ENCODE measurements around the gene HMGA1.

HMGA1 gene

GRCh38 chr6:34236443-34237315 lies at the start of gene HMGA1:
HMGA1 (plus strand) TSS chr6:34236873; CDS start chr6:34240781, 3,908 bp downstream.
- Histone ChIP-seq H3K4me3 (ENCODE audit: low read depth, low read length) (peak within 1 kb of the TSS; percentile 87), H3K36me3 (ENCODE audit: control insufficient read depth, insufficient read depth, low read length) (peaks cover 36% of the 10 kb centered on the region), H3K9me3 (ENCODE audit: control insufficient read depth, insufficient read depth, low read length) (no peaks in the 10 kb centered on the region), H3K9ac (ENCODE audit: low read depth, low read length) (peak within 1 kb of the TSS; percentile 99), H3K27me3 (ENCODE audit: control insufficient read depth, insufficient read depth, low read length) (no peaks in the 10 kb centered on the region), H3K27ac (ENCODE audit: low read depth, low read length) (peak within 1 kb of the TSS; percentile 100), H3K4me1 (ENCODE audit: control insufficient read depth, insufficient read depth, low read length) (peaks cover 35% of the 10 kb centered on the region)

DNA sequence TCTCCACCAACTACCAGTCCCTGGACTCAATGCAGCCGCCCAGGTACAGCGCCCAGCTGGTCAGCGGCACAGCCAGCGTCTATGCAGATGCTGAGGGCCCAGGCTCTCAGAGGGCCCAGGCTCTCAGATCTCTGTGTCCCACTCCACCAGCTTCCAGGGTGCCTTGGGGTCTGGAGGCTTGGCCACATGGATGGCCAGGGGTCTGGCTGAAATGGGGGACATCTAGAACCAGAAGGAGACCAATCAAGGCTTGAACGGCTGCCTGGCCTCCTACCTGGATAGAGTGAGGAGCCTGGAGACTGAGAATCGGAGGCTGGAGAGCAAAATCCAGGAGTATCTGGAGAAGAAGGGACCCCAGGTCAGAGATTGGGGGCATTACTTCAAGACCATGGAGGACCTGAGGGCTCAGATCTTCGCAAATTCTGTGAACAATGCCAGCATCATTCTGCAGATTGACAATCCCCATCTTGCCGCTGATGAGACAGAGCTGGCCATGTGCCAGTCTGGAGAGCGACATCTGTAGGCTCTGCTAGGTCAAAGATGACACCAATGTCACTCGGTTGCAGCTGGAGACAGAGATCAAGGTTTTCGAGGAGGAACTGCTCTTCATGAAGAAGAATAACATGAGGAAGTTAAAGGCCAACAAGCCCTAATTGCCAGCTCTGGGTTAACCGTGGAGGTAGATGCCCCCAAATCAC lies 46.7 kb upstream of the HMGA1 start:
- Histone ChIP-seq H3K9me3 (ENCODE audit: control insufficient read depth, insufficient read depth, low read length) (no peaks in the 10 kb centered on the region), H3K4me1 (ENCODE audit: control insufficient read depth, insufficient read depth, low read length) (no peaks in the 10 kb centered on the region), H3K9ac (ENCODE audit: low read depth, low read length) (no peak overlapping the region), H3K4me3 (ENCODE audit: low read depth, low read length) (no peak overlapping the region), H3K27ac (ENCODE audit: low read depth, low read length) (no peak overlapping the region), H3K27me3 (ENCODE audit: control insufficient read depth, insufficient read depth, low read length) (no peaks in the 10 kb centered on the region), H3K36me3 (ENCODE audit: control insufficient read depth, insufficient read depth, low read length) (no peaks in the 10 kb centered on the region)

DNA sequence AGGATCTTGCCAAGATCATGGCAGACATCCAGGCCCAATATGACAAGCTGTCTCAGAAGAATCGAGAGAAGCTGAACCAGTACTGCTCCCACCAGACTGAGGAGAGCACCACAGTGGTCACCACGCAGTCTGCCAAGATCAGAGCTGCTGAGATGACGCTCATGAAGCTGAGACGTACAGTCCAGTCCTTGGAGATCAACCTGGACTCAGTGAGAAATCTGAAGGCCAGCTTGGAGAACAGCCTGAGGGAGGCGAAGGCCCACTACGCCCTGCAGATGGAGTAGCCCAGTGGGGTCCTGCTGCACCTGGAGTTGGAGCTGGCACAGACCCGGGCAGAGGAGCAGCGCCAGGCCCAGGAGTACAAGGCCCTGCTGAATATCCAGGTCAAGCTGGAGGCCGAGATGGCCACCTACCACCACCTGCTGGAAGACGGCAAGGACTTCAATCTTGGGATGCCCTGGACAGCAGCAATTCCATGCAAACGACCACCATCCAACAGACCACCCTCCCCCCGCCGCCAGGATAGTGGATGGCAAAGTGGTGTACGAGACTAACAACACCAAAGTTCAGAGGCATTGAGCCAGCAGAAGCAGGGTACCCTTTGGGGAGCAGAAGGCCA lies 46.1 kb upstream of the HMGA1 start:
- Histone ChIP-seq H3K27me3 (ENCODE audit: control insufficient read depth, insufficient read depth, low read length) (peaks cover 6% of the 10 kb centered on the region), H3K9me3 (ENCODE audit: control insufficient read depth, insufficient read depth, low read length) (no peaks in the 10 kb centered on the region), H3K4me1 (ENCODE audit: control insufficient read depth, insufficient read depth, low read length) (no peaks in the 10 kb centered on the region), H3K36me3 (ENCODE audit: control insufficient read depth, insufficient read depth, low read length) (no peaks in the 10 kb centered on the region), H3K9ac (ENCODE audit: low read depth, low read length) (no peak overlapping the region), H3K4me3 (ENCODE audit: low read depth, low read length) (no peak overlapping the region), H3K27ac (ENCODE audit: low read depth, low read length) (no peak overlapping the region)

DNA sequence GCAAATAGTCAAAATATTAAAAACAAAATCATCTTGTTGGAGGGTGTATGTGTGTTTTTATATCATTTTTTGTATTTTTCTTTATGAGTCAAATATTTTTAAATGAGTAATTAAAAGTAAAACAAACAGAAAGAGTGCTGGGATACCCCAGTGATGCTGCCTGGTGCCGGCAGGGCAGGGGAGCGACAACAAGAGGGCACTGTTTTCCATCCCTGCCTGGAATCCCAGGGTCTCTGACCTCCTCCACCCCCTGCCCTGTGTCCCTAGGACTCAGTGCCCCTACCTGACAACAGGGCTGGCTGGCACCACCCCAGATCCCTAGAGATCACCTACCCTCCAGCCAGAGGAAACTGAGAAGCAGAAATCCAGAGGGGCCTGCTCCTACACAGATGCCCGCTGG lies 41.9 kb upstream of the HMGA1 start:
- no peak overlapping the region for H3K9ac ChIP-seq (ENCODE audit: low read depth, low read length)
- H3K36me3 ChIP-seq (ENCODE audit: control insufficient read depth, insufficient read depth, low read length), result no peaks in the 10 kb centered on the region
- H3K27ac ChIP-seq (ENCODE audit: low read depth, low read length), result no peak overlapping the region
- H3K4me3 ChIP-seq (ENCODE audit: low read depth, low read length), result no peak overlapping the region
- peaks cover 3% of the 10 kb centered on the region for H3K4me1 ChIP-seq (ENCODE audit: control insufficient read depth, insufficient read depth, low read length)
- H3K27me3 ChIP-seq (ENCODE audit: control insufficient read depth, insufficient read depth, low read length), result peaks cover 9% of the 10 kb centered on the region
- no peaks in the 10 kb centered on the region for H3K9me3 ChIP-seq (ENCODE audit: control insufficient read depth, insufficient read depth, low read length)

- Histone ChIP-seq H3K27me3 (ENCODE audit: control insufficient read depth, insufficient read depth, low read length) (peaks cover 9% of the 10 kb centered on the region), H3K9ac (ENCODE audit: low read depth, low read length) (no peak overlapping the region), H3K9me3 (ENCODE audit: control insufficient read depth, insufficient read depth, low read length) (no peaks in the 10 kb centered on the region), H3K4me1 (ENCODE audit: control insufficient read depth, insufficient read depth, low read length) (peaks cover 3% of the 10 kb centered on the region), H3K27ac (ENCODE audit: low read depth, low read length) (no peak overlapping the region), H3K36me3 (ENCODE audit: control insufficient read depth, insufficient read depth, low read length) (no peaks in the 10 kb centered on the region), H3K4me3 (ENCODE audit: low read depth, low read length) (no peak overlapping the region)
Measured at GRCh38 chr6:34195726-34196115, 41.0 kb upstream of the HMGA1 start.

DNA sequence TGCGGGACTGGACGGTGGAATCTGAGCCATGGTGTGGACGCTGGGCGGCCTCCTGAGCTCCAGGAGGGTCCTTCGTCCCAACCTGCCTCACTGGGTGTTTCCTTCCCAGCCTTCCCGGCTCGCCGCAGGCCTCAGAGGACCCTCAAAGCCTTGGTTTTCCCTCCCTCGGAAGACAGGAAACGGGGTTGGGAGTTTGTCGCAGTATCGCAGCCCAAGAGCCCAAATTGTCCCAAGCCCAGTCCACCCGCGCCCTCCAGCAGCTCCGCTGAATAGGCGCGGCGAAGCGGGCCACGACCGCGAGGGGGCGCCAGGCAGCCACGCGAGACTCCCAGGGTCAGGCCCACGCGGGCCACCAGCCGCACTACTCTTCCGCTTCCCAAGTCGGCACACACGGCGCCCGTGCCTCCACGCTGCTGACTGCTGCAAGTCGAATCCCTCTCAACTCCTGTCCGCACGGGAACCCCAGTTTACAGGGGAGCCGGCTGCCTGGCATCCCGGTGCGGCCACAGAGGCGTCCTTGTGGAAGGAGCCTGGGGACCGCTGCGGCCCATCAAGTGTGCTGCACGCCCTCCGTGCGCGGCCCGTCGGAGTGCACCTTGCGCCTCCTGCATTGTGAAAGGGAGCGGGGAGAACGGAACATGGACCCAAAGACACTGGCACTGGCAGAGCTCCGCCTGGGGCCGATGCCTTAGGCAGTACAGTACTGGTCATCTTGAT lies 40.4 kb upstream of the HMGA1 start:
- Histone ChIP-seq H3K4me1 (ENCODE audit: control insufficient read depth, insufficient read depth, low read length) (peaks cover 3% of the 10 kb centered on the region), H3K36me3 (ENCODE audit: control insufficient read depth, insufficient read depth, low read length) (no peaks in the 10 kb centered on the region), H3K27me3 (ENCODE audit: control insufficient read depth, insufficient read depth, low read length) (peaks cover 9% of the 10 kb centered on the region), H3K9me3 (ENCODE audit: control insufficient read depth, insufficient read depth, low read length) (no peaks in the 10 kb centered on the region), H3K4me3 (ENCODE audit: low read depth, low read length) (no peak overlapping the region; the same call in 1 of the 2 replicates), H3K27ac (ENCODE audit: low read depth, low read length) (no peak overlapping the region), H3K9ac (ENCODE audit: low read depth, low read length) (no peak overlapping the region)

DNA sequence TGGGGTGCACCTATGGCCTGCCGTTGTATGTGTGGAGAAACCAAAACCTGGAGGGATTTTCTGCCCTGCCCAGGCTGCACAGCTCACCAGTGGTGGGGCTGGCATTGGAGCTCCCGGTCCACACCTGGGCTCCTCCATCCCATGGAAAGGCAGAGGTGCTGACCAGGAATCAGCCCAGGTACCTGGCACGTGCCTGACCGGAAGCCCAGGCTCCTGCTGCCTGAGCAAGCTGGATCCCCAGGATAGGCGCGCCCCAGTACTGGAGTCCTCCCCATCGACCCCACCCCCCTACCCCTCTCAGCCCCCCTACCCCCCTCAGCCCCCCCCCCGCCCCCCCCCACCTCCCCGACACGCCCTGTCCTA lies 39.9 kb upstream of the HMGA1 start:
- Histone ChIP-seq H3K9me3 (ENCODE audit: control insufficient read depth, insufficient read depth, low read length) (no peaks in the 10 kb centered on the region), H3K27ac (ENCODE audit: low read depth, low read length) (no peak overlapping the region), H3K4me3 (ENCODE audit: low read depth, low read length) (no peak overlapping the region), H3K4me1 (ENCODE audit: control insufficient read depth, insufficient read depth, low read length) (peaks cover 3% of the 10 kb centered on the region), H3K27me3 (ENCODE audit: control insufficient read depth, insufficient read depth, low read length) (peaks cover 9% of the 10 kb centered on the region), H3K9ac (ENCODE audit: low read depth, low read length) (no peak overlapping the region), H3K36me3 (ENCODE audit: control insufficient read depth, insufficient read depth, low read length) (no peaks in the 10 kb centered on the region)

DNA sequence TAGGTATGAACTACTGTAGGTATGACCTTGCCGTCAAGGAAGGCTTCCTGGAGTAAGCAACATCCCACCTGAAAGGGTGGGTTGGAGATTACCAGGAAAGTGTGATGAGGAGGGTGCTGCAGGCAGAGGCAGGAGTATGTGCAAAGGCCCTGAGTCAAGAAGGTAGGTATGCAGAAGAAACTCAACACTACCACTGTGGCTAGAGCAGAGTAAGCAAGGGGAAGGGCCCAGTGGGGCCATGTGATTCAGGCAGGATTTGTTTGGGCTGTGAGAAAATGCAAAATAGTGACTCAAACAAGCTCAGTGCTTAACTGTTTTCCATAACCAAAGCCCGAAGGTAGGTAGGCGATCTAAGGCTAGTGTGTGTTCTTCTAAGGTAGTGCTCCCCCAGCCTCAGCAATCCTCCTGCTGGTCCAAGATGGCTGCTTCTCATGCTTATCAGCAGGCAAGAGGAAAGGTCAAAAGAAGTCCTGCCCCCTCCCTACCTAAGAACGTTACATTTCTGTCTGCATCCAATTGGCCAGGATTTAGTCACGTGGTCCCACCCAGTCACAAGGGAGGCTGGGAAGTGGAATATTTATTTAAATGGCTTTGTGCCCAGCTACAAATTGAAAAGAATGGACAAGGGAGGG lies 36.2 kb upstream of the HMGA1 start:
- Histone ChIP-seq H3K4me3 (ENCODE audit: low read depth, low read length) (no peak overlapping the region), H3K27ac (ENCODE audit: low read depth, low read length) (peak overlapping the region; percentile 70), H3K9ac (ENCODE audit: low read depth, low read length) (no peak overlapping the region), H3K9me3 (ENCODE audit: control insufficient read depth, insufficient read depth, low read length) (no peaks in the 10 kb centered on the region), H3K4me1 (ENCODE audit: control insufficient read depth, insufficient read depth, low read length) (peaks cover 3% of the 10 kb centered on the region), H3K27me3 (ENCODE audit: control insufficient read depth, insufficient read depth, low read length) (0 out of 2 replicates have a peak, but pooled peaks cover 5% of the 10 kb centered on the region), H3K36me3 (ENCODE audit: control insufficient read depth, insufficient read depth, low read length) (no peaks in the 10 kb centered on the region)

DNA sequence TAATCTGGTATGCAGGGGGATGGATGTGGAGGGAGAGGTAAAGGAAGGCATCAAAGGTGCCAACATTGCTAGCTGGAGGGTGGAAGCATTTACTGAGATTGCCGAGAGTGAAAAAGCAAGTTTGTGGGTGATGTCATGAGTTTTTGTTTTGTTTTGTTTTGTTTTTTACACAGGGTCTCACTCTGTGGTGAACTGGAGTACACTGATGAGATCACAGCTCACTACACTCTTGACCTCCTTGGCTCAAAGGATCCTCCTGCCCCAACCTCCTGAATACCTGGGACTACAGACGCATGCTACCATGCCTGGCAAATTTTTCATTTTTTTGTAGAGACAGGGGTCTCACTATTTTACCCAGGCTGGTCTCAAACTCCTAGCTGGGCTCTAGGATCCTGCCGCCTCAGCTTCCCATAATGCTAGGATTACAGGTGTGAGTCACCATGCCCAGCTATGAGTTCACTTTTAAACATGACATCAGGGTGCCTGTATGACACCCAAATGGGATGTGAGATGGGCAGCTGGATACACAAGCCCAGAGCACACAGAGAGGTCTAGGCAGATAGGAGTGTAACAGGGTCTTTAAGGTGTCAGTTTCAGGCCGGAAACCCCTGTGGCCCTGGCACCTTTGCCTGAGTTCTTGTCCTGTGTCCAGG lies 35.1 kb upstream of the HMGA1 start:
- no peaks in the 10 kb centered on the region for H3K9me3 ChIP-seq (ENCODE audit: control insufficient read depth, insufficient read depth, low read length)
- no peak overlapping the region for H3K4me3 ChIP-seq (ENCODE audit: low read depth, low read length)
- no peaks in the 10 kb centered on the region for H3K36me3 ChIP-seq (ENCODE audit: control insufficient read depth, insufficient read depth, low read length)
- peaks cover 6% of the 10 kb centered on the region for H3K4me1 ChIP-seq (ENCODE audit: control insufficient read depth, insufficient read depth, low read length)
- H3K9ac ChIP-seq (ENCODE audit: low read depth, low read length), result no peak overlapping the region
- no peaks in the 10 kb centered on the region for H3K27me3 ChIP-seq (ENCODE audit: control insufficient read depth, insufficient read depth, low read length)
- no peak overlapping the region for H3K27ac ChIP-seq (ENCODE audit: low read depth, low read length)
